Measurements from ENCODE around the gene TMEM97. TPM values are rescaled to one million over a fixed set of nuclear protein-coding genes. Genes with fewer than 3 reads are reported as not detected.
"Not testable (repeated sequence)": the region's sequence is repeated elsewhere in the genome, so short reads cannot be mapped to it uniquely, and the experiment has no call there.

TMEM97 gene
- total RNA-seq, 1 experiment from 2014 or later = 44.4 TPM

GRCh38 chr17:28333083-28333746, 14.2 kb downstream of the TMEM97 start:
- in situ Hi-C loops (cut with HindIII; ENCODE audit: low pct_unique_long_range_greater_than_20kb, low sequenced_read_pairs) = no loop called here
- DNase-seq (ENCODE audit: low read depth) = no peak

GRCh38 chr17:28334171-28334570, 15.2 kb downstream of the TMEM97 start:
- no peak for DNase-seq (ENCODE audit: low read depth)
- in situ Hi-C loops (cut with HindIII; ENCODE audit: low pct_unique_long_range_greater_than_20kb, low sequenced_read_pairs) = no loop called here

GRCh38 chr17:28334666-28335200, 15.7 kb downstream of the TMEM97 start:
- in situ Hi-C loops (cut with HindIII; ENCODE audit: low pct_unique_long_range_greater_than_20kb, low sequenced_read_pairs) = no loop called here
- DNase-seq (ENCODE audit: low read depth) = no peak

- in situ Hi-C loops (cut with HindIII; ENCODE audit: low pct_unique_long_range_greater_than_20kb, low sequenced_read_pairs) = no loop called here
- peak; percentile 99 for DNase-seq (ENCODE audit: low read depth)
These were observed 16.4 kb downstream of the TMEM97 start, which contains the start of the genes IFT20 and TNFAIP1 for GRCh38 chr17:28335201-28335958. TSS of gene IFT20 (minus strand) at chr17:28335472. CDS start at chr17:28331985, 3,487 bp downstream. TSS of gene TNFAIP1 (plus strand) at chr17:28335761. CDS start at chr17:28339522, 3,761 bp downstream.

- in situ Hi-C loops (cut with HindIII; ENCODE audit: low pct_unique_long_range_greater_than_20kb, low sequenced_read_pairs) = no loop called here
- peak; percentile 86 for DNase-seq (ENCODE audit: low read depth)
These were observed 17.2 kb downstream of the TMEM97 start for GRCh38 chr17:28335959-28336871.

- in situ Hi-C loops (cut with HindIII; ENCODE audit: low pct_unique_long_range_greater_than_20kb, low sequenced_read_pairs) = no loop called here
- no peak for DNase-seq (ENCODE audit: low read depth)
These were observed 19.2 kb downstream of the TMEM97 start for GRCh38 chr17:28338056-28338768.

GRCh38 chr17:28338769-28339212, 19.8 kb downstream of the TMEM97 start:
- DNase-seq (ENCODE audit: low read depth); in situ Hi-C loops (cut with HindIII; ENCODE audit: low pct_unique_long_range_greater_than_20kb, low sequenced_read_pairs): not testable (repeated sequence)

- in situ Hi-C loops (cut with HindIII; ENCODE audit: low pct_unique_long_range_greater_than_20kb, low sequenced_read_pairs) = no loop called here
These were observed 20.4 kb downstream of the TMEM97 start for GRCh38 chr17:28339431-28339830.

GRCh38 chr17:28340374-28340773, 21.4 kb downstream of the TMEM97 start:
- in situ Hi-C loops (cut with HindIII; ENCODE audit: low pct_unique_long_range_greater_than_20kb, low sequenced_read_pairs) = no loop called here
- no peak for DNase-seq (ENCODE audit: low read depth)

More at GRCh38 chr17:28339431-28339830, 20.4 kb downstream of the TMEM97 start:
- DNase-seq (ENCODE audit: low read depth) = no peak

- DNase-seq (ENCODE audit: low read depth) = no peak
- in situ Hi-C loops (cut with HindIII; ENCODE audit: low pct_unique_long_range_greater_than_20kb, low sequenced_read_pairs) = no loop called here
These were observed 22.5 kb downstream of the TMEM97 start for GRCh38 chr17:28341516-28341915.

GRCh38 chr17:28342313-28342712, 23.3 kb downstream of the TMEM97 start:
- no peak for DNase-seq (ENCODE audit: low read depth)
- in situ Hi-C loops (cut with HindIII; ENCODE audit: low pct_unique_long_range_greater_than_20kb, low sequenced_read_pairs) = no loop called here

- in situ Hi-C loops (cut with HindIII; ENCODE audit: low pct_unique_long_range_greater_than_20kb, low sequenced_read_pairs) = no loop called here
- DNase-seq (ENCODE audit: low read depth) = no peak
These were observed 24.5 kb downstream of the TMEM97 start for GRCh38 chr17:28343491-28343932.

GRCh38 chr17:28344011-28344410, 25.0 kb downstream of the TMEM97 start:
- DNase-seq (ENCODE audit: low read depth) = no peak
- in situ Hi-C loops (cut with HindIII; ENCODE audit: low pct_unique_long_range_greater_than_20kb, low sequenced_read_pairs) = no loop called here

GRCh38 chr17:28344435-28344901, 25.5 kb downstream of the TMEM97 start:
- in situ Hi-C loops (cut with HindIII; ENCODE audit: low pct_unique_long_range_greater_than_20kb, low sequenced_read_pairs) = no loop called here

GRCh38 chr17:28345419-28346198, 26.6 kb downstream of the TMEM97 start:
- in situ Hi-C loops (cut with HindIII; ENCODE audit: low pct_unique_long_range_greater_than_20kb, low sequenced_read_pairs) = no loop called here
- DNase-seq (ENCODE audit: low read depth) = peak; percentile 18

More at GRCh38 chr17:28344435-28344901, 25.5 kb downstream of the TMEM97 start:
- no peak for DNase-seq (ENCODE audit: low read depth)

GRCh38 chr17:28346199-28346580, 27.2 kb downstream of the TMEM97 start:
- DNase-seq (ENCODE audit: low read depth) = no peak
- in situ Hi-C loops (cut with HindIII; ENCODE audit: low pct_unique_long_range_greater_than_20kb, low sequenced_read_pairs) = no loop called here

Measured in Caki2 (cell line).